ENCODE measurements around the gene PDGFRA.
"Not testable (repeated sequence)": the region's sequence is repeated elsewhere in the genome, so short reads cannot be mapped to it uniquely, and the experiment has no call there.

- not testable (repeated sequence) for TF ChIP-seq POLR2A (IDR thresholded peaks at IDR 0.05; ENCODE audit: borderline replicate concordance, extremely low read depth, insufficient read depth, insufficient read length); EZH2phosphoT487 (IDR thresholded peaks at IDR 0.05; ENCODE audit: borderline replicate concordance); CTCF (IDR thresholded peaks at IDR 0.05 in 2 of 3, conservative IDR thresholded peaks at IDR 0.05 in 1 of 3; ENCODE audit: borderline replicate concordance in 1 of 3, insufficient read depth in 1 of 3, low read depth in 2 of 3, low read length in 2 of 3); TCF7L2 (IDR thresholded peaks at IDR 0.05; ENCODE audit: borderline replicate concordance, extremely low read depth, insufficient read depth, insufficient read length); POLR2AphosphoS5 (IDR thresholded peaks at IDR 0.05; ENCODE audit: low read depth, low read length); CBX3 (IDR thresholded peaks at IDR 0.05; ENCODE audit: low read depth); SRF (IDR thresholded peaks at IDR 0.05; ENCODE audit: low read depth); MAX (IDR thresholded peaks at IDR 0.05)
Measured at GRCh38 chr4:54252312-54252711, 23.2 kb downstream of the PDGFRA start.
